ENCODE measurements around the gene CDK11B.

The CDK11B gene

DNA sequence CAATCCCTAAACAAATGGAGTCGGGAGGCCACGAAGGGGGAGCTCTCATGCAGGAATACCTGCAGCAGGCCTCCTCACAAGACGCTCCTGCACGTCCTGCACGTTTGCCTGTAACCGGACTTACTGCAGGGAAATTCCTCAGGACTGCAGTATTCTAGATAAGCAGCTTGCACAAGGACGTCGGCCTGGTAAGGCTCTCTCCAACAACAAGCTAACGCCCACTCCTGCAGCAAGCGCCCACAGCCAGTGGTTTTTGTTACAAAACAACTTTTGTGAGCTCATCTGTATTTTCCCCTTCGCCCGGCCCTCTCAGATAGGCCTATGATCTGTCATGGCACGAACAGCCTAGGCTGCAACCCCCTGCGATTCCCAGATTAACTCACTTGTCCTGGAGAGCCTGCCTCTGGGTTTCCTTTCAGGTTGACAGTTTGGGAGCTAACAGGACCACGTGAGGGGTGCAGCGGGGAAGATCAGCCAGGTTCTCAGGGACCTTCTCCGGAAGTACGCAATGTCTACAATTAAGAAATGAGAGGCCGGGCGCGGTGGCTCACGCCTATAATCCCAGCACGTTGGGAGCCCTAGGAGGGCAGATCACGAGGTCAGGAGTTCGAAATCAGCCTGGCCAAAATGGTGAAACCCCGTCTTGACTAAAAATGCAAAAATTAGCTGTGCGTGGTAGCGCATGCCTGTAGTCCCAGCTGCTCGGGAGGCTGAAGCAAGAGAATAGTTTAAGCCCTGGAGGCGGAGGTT, 44.4 kb downstream of the CDK11B start:
- DNase-seq = peak in 1 of 2 experiments; percentile 35

DNA sequence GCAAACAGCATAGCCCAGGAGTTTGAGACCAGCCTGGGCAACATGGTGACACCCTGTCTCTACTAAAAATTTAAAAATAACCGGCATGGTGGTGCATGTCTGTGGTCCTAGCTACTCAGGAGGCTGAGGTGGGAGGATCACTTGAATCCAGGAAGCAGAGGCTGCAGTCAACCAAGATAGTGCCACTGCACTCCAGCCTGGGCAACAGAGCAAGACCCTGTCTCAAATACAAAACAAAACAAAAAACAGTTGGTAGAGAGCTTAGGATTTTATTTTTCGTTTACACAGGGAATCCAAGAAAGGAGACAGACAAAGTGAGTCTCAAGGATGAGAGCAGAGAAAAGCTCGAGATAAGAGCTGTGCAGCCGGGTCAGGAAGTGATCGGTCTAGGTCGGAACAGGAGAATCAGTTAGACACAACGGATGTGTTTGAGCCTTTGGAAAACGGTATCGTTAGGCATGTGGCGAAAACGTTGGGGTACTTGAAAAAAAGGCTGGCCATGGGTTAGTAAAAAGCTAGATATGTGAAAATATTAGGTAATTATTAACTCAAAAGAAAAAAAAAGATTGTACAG, 45.2 kb downstream of the CDK11B start:
- no peak for DNase-seq

DNA sequence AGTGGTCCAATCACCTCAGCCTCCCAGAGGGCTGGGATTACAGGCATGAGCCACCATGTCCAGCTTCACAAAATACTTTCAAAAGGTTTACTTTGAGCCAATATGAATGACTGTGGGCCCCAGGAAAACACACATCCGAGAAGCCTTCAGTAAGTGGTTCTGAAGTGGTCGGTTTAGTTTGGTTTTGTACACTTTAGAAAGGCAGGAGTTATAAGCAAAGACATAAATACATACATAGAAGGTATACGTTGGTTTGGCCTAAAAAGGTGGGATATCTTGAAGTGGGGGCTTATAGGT, 46.8 kb downstream of the CDK11B start:
- DNase-seq = no peak

DNA sequence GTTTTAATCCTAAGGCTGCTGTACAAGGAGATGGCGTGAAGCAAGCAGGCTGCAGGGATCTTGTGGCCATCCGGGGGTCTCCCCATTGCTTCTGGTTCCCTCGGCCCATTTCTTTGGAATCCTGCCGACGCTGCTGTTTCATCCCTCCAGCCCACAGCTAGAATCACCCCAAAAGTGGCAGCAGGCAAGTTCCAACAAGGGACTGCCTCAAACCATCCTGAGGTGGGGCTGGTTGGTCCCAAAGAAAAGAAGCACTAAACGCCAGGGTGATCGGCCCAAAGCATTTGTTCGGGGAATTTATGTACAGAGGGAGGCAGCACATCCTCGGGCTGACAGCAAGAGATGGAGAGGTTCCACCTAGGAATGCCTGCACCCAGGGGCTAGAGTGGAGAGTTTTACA, 48.0 kb downstream of the CDK11B start:
- no peak for DNase-seq

DNA sequence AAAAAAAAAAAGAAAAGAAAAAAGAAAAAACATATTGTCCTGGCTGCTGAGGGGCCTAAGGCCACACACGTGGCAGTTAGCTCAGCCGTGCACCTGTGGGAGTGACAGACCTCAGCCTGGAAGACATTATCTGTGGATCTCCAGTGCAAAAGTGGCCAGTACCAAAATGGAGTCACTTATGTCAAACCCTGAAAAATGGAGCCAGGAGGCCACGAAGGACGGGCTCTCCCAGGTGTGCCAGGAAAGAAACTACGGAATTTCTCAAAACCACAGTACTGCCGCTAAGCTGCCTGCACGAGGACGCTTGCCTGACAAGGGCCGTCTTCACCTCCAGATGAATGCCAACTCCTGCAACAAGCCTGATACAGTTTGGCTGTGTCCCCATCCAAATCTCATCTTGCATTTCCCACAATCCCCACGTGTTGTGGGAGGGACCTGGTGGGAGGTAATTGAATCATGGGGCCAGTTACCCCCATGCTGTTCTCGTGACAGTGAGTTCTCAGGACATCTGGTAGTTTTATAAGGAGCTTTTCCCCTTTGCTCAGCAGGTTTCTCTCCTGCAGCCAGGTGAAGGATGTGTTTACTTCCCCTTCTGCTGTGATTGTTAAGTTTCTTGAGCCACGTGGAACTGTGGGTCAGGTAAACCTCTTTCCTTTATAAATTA, 48.9 kb downstream of the CDK11B start:
- DNase-seq = no peak

DNA sequence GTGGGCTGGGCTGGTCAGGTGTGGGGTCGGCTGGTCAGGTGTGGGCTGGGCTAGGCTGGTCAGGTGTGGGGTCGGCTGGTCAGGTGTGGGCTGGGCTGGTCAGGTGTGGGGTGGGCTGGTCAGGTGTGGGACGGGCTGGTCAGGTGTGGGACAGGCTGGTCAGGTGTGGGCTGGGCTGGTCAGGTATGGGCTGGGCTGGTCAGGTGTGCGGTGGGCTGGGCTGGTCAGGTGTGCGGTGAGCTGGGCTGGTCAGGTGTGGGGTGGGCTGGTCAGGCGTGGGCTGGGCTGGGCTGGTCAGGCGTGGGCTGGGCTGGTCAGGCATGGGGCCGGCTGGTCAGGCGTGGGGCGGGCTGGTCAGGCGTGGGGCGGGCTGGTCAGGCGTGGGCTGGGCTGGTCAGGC, 52.6 kb downstream of the CDK11B start:
- no peak for DNase-seq

DNA sequence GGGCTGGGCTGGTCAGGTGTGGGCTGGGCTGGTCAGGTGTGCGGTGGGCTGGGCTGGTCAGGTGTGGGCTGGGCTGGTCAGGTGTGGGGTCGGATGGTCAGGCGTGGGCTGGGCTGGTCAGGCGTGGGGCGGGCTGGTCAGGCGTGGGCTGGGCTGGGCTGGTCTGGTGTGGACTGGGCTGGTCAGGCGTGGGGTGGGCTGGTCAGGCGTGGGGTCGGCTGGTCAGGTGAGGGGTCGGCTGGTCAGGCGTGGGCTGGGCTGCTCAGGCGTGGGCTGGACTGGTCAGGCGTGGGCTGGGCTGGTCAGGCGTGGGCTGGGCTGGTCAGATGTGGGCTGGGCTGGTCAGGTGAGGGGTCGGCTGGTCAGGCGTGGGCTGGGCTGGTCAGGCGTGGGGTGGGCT, 53.1 kb downstream of the CDK11B start:
- no peak for DNase-seq

DNA sequence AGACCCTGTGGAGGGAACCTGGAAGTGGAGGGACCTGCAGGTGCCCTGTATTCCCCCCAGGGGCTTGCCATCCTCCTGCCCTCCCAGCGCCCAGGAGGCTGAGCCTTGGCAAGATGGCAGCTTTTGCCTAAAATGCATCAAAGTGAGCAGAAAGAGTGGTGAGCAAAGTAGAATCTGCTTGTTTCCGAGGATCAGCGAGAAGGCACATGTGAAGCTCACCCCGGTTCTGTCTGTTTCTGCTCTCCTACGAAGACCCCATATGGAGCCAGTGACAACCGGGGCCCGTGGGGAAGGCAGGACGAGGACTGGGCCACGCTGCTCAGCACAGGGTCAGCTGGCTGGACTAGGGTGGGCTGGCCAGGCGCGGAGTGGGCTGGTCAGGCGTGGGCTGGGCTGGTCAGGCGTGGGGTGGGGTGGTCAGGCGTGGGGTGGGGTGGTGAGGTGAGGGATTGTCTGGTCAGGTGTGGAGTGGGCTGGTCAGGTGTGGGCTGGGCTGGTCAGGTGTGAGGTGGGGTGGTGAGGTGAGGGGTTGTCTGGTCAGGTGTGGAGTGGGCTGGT, 53.7 kb downstream of the CDK11B start:
- no peak for DNase-seq

DNA sequence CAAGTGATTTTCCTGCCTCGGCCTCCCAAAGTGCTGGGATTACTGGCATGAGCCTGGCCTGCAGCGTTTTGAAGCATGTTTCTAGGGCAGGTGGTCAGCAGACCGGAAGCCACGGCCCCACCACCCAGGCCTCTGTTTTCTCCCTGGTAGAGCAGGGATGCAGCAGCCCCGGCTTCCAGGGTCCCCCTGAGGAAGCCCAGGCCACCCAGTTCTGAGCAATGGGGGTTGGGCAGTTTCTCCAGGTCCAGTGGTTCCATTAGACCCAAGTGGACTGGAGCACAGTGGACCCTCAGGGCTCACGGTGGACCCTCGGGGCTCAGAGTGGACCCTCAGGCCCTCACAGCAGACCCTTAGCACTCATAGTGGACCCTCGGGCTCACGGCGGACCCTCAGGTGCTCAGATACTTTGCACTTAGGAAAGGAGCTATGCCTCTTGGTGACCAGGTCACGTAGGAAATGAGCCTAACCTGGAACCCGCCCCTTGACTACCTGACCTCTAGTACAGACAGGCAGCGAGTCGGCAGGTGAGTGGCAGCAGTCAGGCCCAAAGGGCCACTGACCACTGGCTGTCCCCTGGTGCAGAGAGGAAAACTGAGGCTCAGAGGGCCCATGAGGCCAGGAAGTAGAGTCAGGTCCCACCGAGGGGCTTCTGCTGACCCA, 54.3 kb downstream of the CDK11B start:
- DNase-seq = no peak

DNA sequence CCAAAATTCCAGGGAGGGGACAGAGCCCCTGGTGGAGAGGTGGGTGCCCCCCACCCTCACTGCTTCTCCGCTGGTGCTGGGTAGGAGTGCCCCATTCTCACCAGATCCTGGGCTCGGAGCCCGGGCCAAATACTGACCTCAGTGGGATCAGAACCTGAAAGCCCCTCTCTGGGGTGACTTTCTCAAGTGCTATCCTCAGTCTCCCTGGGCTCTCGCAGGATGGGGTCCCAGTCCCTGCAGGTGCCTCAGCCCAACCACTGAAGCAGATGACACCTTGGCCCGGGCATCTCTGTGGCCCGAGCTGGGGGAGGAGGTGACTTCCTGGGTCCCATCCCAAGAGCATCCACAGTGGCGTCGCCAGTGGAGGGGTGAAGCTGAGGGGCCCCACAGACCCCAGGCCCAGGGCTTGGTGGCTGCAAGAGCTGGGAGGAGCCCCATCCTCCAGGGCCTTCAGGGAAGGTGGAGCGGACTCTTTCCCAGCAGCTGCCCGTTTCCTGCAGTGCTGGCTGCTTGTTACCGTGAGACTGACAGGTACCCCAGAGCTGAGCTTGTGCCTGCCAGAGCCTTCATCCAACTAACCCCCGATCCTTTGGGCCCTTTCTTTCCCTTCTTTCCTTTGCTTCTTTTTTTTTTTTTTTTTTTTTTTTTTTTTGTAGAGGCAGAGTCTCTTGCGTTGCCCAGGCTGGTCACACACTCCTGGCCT, 55.0 kb downstream of the CDK11B start:
- DNase-seq = no peak

DNA sequence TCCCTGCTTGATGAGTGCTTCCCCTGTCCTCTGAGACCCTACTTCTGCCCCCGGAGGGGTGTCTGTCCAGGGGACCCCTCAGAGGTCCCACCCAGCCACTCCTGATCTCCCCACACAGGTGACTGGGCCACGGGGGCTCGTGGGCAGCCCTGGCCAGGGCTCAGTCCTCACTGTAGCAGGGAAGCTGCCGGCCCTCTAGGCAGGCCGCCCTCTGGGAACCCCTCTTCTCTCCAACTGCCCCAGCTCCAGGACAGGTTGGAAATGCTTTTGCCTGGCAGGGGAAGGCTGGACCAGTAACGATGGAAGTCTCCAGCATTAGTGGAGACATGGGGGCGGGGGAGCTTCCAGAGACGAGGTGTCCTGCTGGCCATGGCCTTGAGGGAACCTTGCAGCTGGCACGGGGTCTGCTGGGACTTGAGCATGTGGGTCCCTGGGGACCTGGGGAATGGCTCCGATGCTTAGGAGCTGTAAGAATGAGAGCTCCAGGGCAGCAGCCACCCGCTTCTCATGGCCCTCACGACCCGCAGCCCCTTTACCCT, 55.8 kb downstream of the CDK11B start:
- peak in 1 of 2 experiments; percentile 54 for DNase-seq

DNA sequence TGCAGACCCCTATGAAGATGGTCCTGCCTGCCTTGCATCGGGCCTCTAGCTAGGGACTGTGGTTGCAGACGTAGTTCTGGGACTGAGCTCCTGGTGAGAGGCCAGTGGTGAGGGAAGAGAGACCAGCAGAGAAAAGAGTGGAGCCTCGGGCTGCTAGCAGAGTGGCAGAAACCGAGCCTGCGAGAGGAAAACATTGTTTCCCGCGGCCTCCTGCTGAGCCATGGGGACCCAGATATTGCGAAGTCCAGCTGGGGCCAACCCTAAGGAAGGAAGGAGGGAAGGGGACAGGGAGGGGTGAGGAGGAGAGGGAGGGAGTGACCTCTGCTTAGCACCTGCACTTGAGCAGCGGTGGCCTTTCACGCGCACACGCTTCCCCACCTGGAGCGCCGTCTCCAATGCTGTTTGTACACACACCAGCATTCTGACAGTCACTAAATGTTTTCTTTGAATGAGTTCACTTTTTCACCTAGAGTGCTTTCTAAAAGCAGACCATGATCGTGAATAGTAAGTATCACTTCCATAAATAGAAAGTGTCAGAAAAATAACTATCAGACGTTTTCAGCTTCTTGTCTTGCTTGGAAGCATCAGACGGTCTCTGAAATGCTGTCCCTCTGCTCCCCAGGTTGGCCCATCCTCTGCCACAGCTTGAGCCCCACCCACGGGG, 56.4 kb downstream of the CDK11B start:
- DNase-seq = no peak

DNA sequence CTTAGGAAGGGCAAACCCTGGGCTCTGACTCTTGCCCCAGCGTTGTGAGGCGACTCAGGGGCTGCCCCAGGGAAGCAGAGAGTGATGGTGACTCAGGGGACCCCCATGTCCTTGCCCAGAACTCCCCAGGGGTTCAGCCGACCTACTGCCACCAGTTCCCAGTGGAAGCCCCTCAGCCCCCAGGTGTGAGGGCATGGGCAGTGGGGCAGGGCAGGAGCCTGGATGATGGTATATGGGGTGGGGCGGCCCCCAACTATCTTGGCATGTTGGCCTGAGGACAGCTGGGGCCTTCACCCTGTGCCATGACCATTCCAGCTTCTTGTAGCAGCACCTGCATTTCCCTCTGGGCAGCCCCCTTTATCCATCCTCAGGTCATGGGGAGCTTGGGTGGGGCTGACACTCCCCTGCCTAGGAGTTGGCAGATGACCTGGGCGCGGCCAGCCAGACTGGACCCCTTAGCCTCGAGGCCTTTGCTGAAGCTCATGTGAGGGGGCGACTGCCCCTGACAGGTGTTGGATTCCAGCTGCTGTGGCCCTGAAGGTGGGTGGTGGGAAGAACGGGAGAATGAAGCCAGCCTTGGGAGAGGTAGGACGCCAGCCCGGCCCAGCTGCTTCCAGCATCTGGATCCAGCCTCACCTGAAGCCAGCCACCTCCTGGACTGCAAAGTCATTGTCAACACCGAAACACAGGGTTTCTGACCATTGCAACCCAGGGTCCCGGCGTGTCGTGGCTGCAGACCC, 57.1 kb downstream of the CDK11B start:
- no peak for DNase-seq

DNA sequence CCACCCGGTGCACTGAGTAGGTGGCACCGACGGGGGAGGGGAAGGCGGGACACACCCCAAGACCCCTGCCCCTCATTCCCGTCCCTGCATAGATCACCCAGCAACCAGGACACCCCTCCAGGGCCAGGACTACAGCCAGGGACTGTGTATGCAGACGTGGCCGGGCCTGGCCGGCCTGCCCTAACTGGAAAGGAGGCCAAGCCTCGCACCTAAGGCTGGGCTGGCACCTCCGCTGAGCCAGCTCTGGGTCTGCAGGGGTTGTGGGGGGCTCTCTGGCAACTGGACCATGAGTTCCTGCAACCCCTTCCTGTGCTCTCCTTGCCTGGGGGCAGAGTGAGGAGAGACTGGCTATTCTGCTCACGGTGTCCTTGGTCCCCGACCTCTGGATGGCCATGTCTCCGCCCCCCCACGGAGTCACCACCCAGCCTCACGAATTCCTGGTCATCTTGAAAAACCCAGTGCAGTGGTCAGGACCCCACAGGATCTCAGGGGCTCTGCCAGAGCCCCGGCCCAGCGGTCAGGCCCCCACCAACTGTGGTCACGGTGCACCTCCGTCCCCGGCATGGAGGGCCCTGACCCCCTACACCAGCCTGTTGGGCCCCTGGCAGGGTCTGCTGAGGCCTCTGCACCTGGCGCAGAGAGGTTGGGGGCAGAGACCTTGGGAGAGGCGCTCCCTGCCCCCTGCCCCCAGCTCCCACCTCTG, 57.8 kb downstream of the CDK11B start:
- DNase-seq = no peak

DNA sequence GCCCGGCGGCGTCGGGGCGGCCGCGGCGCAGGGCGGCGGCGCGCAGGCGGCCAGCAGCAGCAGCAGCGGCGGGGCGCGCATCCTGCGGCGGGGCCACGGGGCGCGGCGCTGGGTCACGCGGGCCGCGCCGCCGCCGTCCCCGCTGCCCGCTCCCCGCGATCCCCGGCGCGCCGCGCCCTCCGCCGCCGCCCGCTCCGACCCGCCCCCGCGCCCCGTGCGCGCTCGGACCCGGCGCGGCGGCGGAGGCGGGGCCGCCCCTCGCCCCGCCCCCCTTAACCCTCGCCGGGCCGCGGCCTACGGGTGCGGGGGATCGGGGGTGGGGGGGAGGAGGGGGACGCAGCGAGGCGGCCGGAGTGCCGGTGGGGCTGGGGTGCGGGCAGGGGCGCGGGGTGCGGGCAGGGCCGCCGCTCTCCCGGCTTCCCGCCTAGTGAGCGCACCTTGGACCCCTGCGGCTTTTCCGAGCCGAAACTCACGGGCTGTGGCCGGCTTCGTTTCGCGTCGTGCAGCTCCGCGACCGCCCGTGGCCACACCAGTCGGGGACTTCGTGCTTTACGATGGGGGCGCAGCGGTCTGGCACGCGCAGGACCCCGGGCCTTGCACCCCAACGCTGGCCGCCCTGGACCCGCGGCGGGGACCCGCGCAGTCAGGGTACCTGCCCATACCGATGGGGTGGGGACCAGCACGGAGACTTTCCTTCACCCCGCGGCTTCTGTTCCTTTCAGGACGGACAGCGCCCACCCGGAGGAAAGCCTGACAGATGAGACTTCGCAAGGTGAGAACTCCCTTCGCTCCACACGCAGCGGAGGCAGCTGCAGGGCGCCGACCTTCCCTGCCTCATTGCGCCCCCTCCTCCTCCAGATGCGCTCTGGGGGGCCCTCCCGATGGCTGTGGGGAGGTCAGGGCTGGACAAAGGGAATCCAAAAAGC, 58.6 kb downstream of the CDK11B start, which contains the start of gene FNDC10:
TSS of gene FNDC10 (minus strand) at position 201 of the 926 bp plus-strand sequence. CDS start at position 81, 120 bp downstream.
- DNase-seq = no peak

DNA sequence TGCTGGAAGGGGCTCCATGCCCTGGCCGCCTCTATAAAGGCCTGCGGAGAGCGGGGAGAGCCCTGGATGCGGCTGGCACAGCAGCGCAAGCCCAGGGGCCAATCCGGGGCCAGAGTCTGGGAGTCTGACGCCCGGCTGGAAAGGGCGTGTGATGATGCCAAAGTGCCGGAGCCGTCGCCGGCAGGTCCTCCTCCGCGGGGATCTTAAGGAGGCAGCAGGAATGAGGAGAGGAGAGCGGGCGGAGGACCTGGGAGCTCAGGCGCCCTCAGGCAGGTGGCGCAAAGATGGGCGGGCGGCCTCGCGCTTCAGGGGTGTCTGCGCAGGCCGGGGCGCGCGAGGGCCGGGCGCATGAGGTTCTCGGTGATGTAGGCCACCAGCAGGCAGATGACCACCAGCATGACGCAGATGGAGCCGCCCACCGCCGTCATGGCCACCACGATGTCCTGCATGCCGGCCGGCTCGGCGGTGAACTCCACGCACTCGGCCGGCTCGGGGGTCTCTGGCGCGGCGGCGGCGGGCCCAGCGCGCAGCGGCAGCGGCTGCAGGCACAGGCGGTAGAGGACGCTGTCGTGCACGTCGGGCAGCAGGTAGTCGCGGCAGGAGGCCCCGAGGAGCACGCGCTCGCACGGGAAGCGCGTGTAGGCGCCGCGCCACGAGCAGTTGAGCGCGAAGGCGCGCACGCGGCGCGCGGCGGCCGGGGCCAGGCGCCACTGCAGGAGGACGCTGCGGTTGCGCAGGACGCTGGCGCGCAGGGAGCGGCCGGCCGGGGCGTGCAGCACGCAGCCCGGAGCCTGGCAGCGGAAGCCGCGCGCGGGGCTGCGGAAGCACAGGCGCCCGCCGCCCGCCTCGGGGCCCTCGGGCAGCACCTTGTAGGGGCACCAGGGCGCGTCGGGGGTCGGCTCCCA, 59.5 kb downstream of the CDK11B start:
- DNase-seq = peak in 1 of 2 experiments; percentile 34

DNA sequence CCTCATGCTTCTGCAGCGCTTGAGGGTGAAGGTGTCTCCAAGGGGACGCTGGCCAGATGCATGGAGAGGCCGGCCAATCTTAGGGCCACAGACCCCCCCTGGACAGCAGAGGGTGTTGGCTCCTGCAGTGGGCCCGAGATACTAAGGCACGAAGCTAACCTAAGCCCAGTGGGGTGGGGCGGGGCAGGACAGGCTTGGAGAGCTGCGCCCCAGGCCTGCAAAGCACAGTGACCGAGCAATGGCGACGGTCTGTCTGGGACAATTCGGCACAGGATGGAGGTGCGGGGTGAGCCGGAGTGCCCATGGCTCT, 60.1 kb downstream of the CDK11B start:
- no peak for DNase-seq

DNA sequence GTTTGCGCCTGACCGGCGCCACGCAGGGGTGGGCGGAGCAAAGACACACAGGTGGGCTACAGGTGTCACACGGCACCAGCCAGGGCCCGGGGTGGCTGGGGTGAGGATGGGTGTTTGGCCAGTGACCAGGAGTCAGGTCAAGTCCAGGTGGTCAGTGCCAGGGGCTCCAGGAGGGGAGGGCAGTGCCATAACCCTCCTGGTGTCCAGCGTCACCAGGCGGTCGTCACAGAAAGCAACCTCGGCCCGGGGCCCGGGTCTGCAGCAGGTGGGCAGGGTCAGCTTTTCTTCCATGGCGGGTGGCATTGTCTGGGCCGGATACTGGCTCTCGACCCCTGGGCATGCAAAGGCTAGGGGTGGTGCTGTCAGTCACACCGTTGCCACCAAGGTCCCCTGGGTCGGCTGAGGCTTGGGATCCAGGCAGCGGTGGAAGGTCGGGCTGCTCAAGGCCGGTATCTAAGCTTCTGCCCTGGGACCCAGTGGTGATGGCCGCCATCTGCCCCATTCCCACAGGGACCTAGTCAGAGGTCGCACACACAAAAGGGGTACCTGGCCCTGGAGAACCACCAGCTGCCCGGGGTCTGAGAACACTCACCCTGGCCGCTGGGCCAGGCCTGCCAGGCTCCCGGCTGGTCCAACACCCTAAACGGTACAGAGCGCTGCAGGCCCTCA, 60.6 kb downstream of the CDK11B start:
- no peak for DNase-seq

Measured in NCI-H524 (cell line).